Measurements from ENCODE around the gene PAK2. TPM values are rescaled to one million over a fixed set of nuclear protein-coding genes. Genes with fewer than 3 reads are reported as not detected.
"Not testable (repeated sequence)": the region's sequence is repeated elsewhere in the genome, so short reads cannot be mapped to it uniquely, and the experiment has no call there.

Gene PAK2
- total RNA-seq, 1 donor from 2014 or later: 47.8 TPM

- DNase-seq (ENCODE audit: low read depth, low spot score): no peak
Measured at GRCh38 chr3:196782511-196782910, 42.9 kb downstream of the PAK2 start.

GRCh38 chr3:196788528-196788927 is 48.9 kb downstream of the PAK2 start:
- no peak for DNase-seq (ENCODE audit: low read depth, low spot score)

DNA sequence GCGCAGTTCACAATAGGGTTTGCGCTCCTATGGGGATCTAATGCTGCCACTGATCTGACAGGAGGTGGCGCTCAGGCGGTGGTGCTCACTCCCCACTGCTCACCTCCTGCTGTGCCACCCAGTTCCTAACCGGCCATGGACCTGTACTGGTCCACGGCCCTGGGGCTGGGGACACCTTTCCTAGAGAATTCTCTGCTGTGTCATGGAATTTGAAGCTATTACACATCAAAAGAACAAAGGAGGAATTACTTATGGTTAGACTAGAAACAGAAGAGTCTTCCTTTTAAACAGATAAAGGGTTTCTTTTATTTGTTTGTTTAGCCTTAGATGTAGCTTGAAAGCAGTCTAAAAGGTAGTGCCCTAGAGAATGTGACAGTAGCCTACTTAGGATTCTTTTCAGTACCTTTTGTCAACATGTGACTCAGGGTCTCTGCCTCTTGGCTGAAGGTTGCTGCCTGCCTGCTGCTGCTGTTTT is 50.3 kb downstream of the PAK2 start:
- DNase-seq (ENCODE audit: low read depth, low spot score): no peak

- no peak for DNase-seq (ENCODE audit: low read depth, low spot score)
Measured at GRCh38 chr3:196790636-196791035, 51.0 kb downstream of the PAK2 start.

DNA sequence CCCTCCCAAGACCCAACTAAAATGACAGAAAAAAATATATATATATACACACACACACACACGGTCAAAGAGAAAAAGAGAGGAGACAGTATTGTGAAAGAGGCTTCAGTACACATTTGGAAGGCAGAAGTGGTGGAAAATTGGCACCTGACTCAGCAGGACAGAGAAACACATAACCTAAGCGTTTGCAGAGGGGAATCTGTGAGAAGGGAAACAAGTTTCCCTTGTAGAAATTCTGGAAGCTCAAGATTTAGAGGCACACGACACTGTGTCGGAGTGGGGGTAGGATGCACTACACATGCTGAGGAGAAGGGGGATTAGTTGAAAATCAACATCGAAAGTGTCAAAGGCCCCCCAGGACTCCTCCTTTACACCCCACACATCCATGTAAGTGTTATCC is 53.1 kb downstream of the PAK2 start:
- no peak for DNase-seq (ENCODE audit: low read depth, low spot score)

- peak; percentile 76 for DNase-seq (ENCODE audit: low read depth, low spot score)
Measured at GRCh38 chr3:196793246-196793645, 53.6 kb downstream of the PAK2 start.

DNA sequence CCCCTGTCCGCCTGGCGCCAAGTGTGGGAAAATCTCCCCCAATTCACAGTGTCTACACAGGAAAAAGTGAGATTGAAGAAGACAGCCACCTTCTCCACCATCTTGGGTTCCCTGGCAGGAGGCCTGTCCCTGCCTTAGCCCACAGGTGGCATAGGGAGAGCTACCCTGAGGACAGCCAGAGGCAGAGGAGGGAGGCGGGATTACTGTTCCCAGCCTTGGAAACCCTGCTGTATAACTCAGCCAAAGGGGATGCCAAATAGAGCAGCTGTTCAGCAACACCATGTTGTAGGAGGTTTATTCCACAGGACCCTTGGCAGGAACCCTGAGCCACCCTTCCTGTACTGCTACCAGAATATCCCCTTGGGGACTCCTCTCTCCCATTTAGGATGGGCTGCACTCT is 54.8 kb downstream of the PAK2 start:
- DNase-seq (ENCODE audit: low read depth, low spot score): no peak

- DNase-seq (ENCODE audit: low read depth, low spot score): no peak
Measured at GRCh38 chr3:196796317-196796716, 56.7 kb downstream of the PAK2 start.

GRCh38 chr3:196800742-196801434 is 61.2 kb downstream of the PAK2 start:
- DNase-seq (ENCODE audit: low read depth, low spot score): no peak

GRCh38 chr3:196803891-196804468 is 64.3 kb downstream of the PAK2 start:
- no peak for DNase-seq (ENCODE audit: low read depth, low spot score)

- DNase-seq (ENCODE audit: low read depth, low spot score): no peak
Measured at GRCh38 chr3:196804773-196805172, 65.1 kb downstream of the PAK2 start.

- no peak for DNase-seq (ENCODE audit: low read depth, low spot score)
Measured at GRCh38 chr3:196810963-196811581, 71.4 kb downstream of the PAK2 start.

GRCh38 chr3:196812853-196813252 is 73.2 kb downstream of the PAK2 start:
- no peak for DNase-seq (ENCODE audit: low read depth, low spot score)

- peak; percentile 17 for DNase-seq (ENCODE audit: low read depth, low spot score)
Measured at GRCh38 chr3:196813903-196814302, 74.2 kb downstream of the PAK2 start.

DNA sequence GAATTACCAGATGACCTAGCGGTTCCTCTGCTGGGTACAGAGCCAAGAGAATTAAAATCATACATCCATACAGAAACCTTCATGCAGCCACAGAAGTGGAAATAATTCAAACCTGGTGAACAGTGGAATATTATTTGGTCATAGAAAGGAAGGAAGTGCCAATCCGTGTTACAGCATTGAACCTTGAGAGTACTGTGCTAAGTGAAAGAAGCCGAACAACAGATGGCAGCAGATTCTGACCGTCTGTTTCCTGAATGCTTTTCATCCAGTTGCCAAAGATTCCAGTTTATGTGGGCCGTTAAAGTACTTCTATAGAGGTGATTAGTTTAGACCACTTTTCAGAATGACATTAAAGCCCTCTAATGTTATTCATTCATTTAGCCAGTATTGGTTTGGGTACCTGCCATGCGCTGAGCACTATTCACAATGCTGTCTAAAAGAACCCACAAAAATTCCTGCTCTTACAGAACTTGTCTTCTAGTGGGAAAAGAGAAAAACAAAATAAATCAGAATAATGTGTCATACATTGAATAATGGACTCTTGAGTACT is 82.2 kb downstream of the PAK2 start:
- DNase-seq (ENCODE audit: low read depth, low spot score): no peak

DNA sequence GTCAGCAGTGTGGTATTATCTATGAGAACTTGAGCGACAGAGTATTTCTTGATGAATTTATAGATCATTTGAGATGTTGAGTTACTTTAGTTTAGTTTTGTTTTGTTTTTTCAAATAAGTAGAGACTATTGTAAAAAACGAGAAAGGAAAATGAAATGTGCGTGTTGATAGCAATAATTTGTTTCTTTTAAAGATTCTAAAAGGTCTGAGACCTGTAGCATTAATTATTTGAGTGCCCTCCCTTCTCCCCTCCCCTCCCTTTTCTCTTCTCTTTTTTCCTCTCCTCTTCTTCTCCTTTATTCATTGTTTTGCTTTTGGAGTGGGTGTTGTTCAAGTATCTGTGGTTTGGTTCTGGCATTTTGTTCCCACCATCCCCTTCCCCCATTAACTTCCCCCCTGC is 90.0 kb downstream of the PAK2 start:
- not testable (repeated sequence) for DNase-seq (ENCODE audit: low read depth, low spot score)

DNA sequence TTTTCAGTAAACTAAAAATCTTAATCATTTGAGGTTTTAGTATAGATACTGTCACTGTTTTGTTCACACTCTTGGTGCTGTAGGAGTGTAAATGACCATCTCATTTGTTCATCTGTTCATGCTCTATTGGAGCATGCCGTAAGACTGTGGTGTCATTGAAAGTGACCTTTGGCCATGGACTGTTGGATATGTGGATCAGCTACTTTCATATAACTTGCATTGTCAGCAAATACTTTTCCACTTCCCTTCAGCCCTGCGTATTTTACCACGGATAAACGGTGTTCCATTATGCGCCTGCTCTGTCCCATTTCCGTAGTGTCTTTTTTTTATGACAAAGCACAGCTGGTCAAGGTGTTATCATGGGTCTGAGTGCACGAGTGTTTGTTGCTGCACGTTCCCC is 95.4 kb downstream of the PAK2 start:
- no peak for DNase-seq (ENCODE audit: low read depth, low spot score)

- DNase-seq (ENCODE audit: low read depth, low spot score): not testable (repeated sequence)
Measured at GRCh38 chr3:196836626-196837025, 97.0 kb downstream of the PAK2 start.

DNA sequence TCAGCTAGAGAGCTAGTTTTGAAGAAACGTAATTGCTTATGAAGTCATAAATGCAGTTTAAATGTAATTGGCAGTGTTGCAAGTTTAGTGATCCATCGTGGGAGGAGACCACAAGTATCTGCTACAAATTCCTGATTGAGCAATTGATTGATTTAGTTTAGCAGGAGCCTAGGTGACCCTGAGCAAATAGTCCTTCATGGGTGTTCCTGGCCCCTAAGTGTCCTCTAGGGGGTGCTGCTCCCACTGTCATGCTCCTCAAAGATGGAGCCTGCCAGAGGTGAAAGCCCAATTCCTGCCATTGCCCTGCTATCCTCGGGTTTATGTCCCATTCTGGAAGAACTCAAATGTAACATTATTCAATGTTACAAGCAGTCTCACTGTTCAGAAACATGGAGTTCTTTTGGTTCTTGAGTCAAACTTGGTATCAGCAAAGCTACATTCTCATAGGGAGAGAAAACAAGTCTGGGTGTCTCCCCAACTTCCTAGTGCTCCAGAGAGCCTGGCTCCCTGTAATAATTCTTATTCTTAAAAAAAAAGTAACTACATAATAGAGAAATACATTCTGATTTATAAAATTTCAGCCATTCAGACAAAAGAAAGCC is 98.3 kb downstream of the PAK2 start:
- peak; percentile 19 for DNase-seq (ENCODE audit: low read depth, low spot score)

- DNase-seq (ENCODE audit: low read depth, low spot score): not testable (repeated sequence)
Measured at GRCh38 chr3:196839351-196839750, 99.7 kb downstream of the PAK2 start.

GRCh38 chr3:196842567-196843434 is 103.1 kb downstream of the PAK2 start:
- DNase-seq (ENCODE audit: low read depth, low spot score): no peak
